Thyroid gland (tissue), 4 donors: ENCODE data around the gene FRMD4A. TPM values are rescaled to one million over a fixed set of nuclear protein-coding genes. Genes with fewer than 3 reads are reported as not detected.

ENCODE experiments used
- DNase-seq, 2 donors: peaks; one replicate each; pipeline ENCODE4 v3.0.0-alpha.2; 2019
- H3K27ac ChIP-seq, 3 donors: fragments of 200-600 bp; sonication (generic); 1 replicate in 2 of 3; 2 replicates in 1 of 3; pipeline ENCODE4 v1.5.1; 2016 to 2019; ENCODE audit warnings: mild to moderate bottlenecking in 1 of 3, moderate library complexity in 1 of 3
- H3K27me3 ChIP-seq: fragments of 200-600 bp; sonication (generic); one replicate; pipeline ENCODE4 v1.5.1; 2019
- H3K36me3 ChIP-seq, 2 donors: fragments of 200-600 bp; sonication (generic); one replicate each; pipeline ENCODE4 v1.5.1; 2016 to 2019
- H3K4me1 ChIP-seq, 2 donors: fragments of 200-600 bp; sonication (generic); one replicate each; pipeline ENCODE4 v1.5.1; 2017 to 2019
- H3K4me3 ChIP-seq, 3 donors: fragments of 200-600 bp; sonication (generic); replicated peaks in 1 of 3; 1 replicate in 2 of 3; 2 replicates in 1 of 3; pipeline ENCODE4 v1.5.1; 2016; ENCODE audit warnings: mild to moderate bottlenecking in 1 of 3
- H3K9me3 ChIP-seq: fragments of 200-600 bp; sonication (generic); one replicate; pipeline ENCODE4 v1.5.1; 2017
- POLR2A ChIP-seq, 2 donors: fragments of 450-650 bp; IDR thresholded peaks; one replicate each; pipeline ENCODE4 v1.6.1; 2017; ENCODE audit warnings: antibody characterized with exemption in 2 of 2, mild to moderate bottlenecking in 2 of 2, moderate library complexity in 1 of 2
- WGBS, 2 donors: methylation state at CpG; one replicate each; pipeline ENCODE4 v1.1.5; 2017; 5-methylcytosine and 5-hydroxymethylcytosine counted together
- intact Hi-C: fragments of 100-400 bp; cut with DNase I; formaldehyde crosslinking; loops from one replicate; pipeline ENCODE4 v1.15.1; 2023
- total RNA-seq, 4 donors: library from RNA; depleted of rRNA; stranded (reverse); fragments of >200 nt; gene quantifications; one replicate each; pipeline ENCODE4 v1.2.3, GENCODE V29; 2016
- TF ChIP-seq, protein P1 (sequence below), 6 experiments: fragments of 200-600 bp in 3 of 6; fragments of 450-650 bp in 3 of 6; sonication (generic) in 3 of 6; IDR thresholded peaks; one replicate each; pipeline ENCODE4 v1.5.1; 2016 to 2019; ENCODE audit warnings: antibody characterized with exemption in 6 of 6, mild to moderate bottlenecking in 2 of 6, inconsistent platforms in 1 of 6, moderate library complexity in 1 of 6

The FRMD4A gene
- total RNA-seq, 4 donors from 2014 or later, result 10.6 to 18.6 (median 16.3) TPM

DNA sequence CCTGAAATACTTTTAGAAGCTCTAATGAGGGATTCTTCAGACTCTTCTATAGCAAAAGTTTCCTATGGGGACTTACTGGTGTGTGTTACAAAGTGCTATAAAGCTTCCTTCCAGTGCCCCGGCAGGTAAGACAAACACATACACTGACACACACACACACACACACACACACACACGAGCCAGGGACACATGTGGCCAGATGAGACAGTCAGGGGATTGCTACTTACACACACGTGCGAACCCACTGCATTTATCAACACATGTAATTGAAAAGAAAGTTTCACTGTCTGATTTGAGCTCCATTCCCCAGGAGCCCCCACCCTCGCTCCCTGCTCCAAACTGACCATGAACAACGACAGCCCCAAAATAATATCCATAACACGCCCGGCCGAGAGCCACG is 624.1 kb downstream of the FRMD4A start:
- intact Hi-C loops, result no loop called here
- no peaks in the 10 kb centered on the region for H3K36me3 ChIP-seq
- H3K4me3 ChIP-seq, result peak overlapping the region in 2 of 3 donors; percentile 20 to 42
- peaks cover 27 to 48% of the 10 kb centered on the region in 2 donors for H3K4me1 ChIP-seq
- WGBS, 2 donors, result 26 to 44% methylated on average over 10 of the region's 10 CpGs
- TF ChIP-seq, protein P1, sequence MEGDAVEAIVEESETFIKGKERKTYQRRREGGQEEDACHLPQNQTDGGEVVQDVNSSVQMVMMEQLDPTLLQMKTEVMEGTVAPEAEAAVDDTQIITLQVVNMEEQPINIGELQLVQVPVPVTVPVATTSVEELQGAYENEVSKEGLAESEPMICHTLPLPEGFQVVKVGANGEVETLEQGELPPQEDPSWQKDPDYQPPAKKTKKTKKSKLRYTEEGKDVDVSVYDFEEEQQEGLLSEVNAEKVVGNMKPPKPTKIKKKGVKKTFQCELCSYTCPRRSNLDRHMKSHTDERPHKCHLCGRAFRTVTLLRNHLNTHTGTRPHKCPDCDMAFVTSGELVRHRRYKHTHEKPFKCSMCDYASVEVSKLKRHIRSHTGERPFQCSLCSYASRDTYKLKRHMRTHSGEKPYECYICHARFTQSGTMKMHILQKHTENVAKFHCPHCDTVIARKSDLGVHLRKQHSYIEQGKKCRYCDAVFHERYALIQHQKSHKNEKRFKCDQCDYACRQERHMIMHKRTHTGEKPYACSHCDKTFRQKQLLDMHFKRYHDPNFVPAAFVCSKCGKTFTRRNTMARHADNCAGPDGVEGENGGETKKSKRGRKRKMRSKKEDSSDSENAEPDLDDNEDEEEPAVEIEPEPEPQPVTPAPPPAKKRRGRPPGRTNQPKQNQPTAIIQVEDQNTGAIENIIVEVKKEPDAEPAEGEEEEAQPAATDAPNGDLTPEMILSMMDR (IDR thresholded peaks at IDR 0.05), result no peak
- TF ChIP-seq POLR2A (IDR thresholded peaks at IDR 0.05), result no peak
- H3K27me3 ChIP-seq, result no peaks in the 10 kb centered on the region
- peak in 1 of 2 donors; percentile 27 for DNase-seq
- peak overlapping the region; percentile 61 to 81 (median 71) for H3K27ac ChIP-seq
- H3K9me3 ChIP-seq, result no peaks in the 10 kb centered on the region

DNA sequence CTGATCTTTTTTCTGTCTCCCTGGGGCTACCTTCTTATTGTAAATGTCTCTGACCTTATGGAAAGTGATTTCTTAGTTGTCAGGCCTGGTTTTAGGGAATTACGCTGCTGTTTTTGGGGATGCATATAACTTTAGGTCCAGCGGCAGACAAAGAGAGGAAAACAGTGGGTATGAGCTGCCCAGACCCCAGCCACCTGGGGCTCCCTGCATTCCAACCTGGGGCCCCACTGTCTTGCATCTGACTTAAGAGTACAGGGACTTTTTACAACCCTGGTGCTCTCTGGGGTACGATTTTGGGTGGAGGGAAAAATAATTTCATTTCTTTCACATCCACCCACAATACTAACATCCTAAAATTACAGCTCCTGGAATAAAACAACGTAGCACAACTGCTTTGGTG is 624.5 kb downstream of the FRMD4A start:
- no peak overlapping the region for H3K4me3 ChIP-seq
- H3K36me3 ChIP-seq, result no peaks in the 10 kb centered on the region
- peak overlapping the region in 2 of 3 donors; percentile 4 to 71 for H3K27ac ChIP-seq
- H3K9me3 ChIP-seq, result no peaks in the 10 kb centered on the region
- no peaks in the 10 kb centered on the region for H3K27me3 ChIP-seq
- TF ChIP-seq POLR2A (IDR thresholded peaks at IDR 0.05), result no peak
- TF ChIP-seq, protein P1 (IDR thresholded peaks at IDR 0.05), result no peak
- intact Hi-C loops, result no loop called here
- peaks cover 24 to 44% of the 10 kb centered on the region in 2 donors for H3K4me1 ChIP-seq
- DNase-seq, result no peak
- WGBS, 2 donors, result 70 to 75% methylated on average over 4 of the region's 4 CpGs

DNA sequence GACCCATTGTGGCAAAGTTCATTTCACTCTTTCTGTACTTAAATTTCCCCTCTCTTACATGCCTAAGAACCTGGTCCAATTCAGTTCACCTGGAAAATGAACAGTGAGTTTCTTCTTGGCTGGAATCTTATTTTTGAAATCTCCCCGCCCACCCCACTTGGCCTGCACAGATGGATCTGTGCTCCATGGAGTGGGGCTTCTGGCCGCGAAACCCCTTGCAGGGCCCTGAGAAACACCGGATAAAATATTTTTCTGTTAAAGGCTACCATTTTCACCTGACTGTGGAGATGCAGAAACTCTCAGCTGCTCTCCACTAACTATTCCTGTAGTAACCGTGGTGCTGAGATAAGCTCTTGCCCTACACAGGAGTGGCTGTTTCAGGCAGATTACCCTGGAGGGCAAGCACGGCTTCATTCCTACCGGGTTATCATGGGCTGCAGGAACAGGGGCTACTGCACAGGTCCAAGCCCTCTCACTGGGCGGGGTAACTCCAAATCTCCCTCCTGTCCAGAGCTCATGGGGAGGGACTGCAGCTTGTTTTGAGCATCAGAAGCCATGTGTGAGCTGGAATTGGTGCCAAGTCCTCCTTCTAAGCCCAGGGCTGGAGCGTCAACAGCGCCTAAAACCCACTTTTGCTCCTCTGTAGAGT is 625.1 kb downstream of the FRMD4A start:
- no peak for DNase-seq
- Histone ChIP-seq H3K9me3 (no peaks in the 10 kb centered on the region), H3K27me3 (no peaks in the 10 kb centered on the region), H3K4me1 (peaks cover 19 to 43% of the 10 kb centered on the region in 2 donors), H3K4me3 (no peak overlapping the region), H3K36me3 (no peaks in the 10 kb centered on the region), H3K27ac (no peak overlapping the region)
- intact Hi-C loops, result no loop called here
- 78 to 80% methylated on average over 10 of the region's 10 CpGs for WGBS, 2 donors
- TF ChIP-seq POLR2A (IDR thresholded peaks at IDR 0.05), result no peak
- TF ChIP-seq, protein P1 (IDR thresholded peaks at IDR 0.05), result no peak

DNA sequence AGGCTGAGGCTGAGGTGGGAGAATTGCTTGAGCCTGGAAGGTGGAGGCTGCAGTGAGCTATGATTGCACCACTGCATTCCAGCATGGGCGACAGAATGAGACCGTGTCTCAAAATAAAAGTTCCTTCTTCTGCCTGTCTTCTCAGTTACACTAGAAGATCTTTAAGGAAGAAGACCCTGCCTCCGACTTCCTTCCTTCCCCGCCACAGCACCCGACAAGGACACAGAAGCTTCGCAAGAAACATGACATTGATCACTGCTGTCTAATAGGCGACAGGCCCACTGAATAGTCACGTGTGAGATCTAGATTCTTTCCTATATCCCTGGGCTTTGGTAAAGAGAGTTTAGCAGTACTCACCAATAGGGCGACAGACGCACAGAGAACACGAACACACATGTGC is 625.8 kb downstream of the FRMD4A start:
- WGBS, 2 donors, result 78 to 83% methylated on average over 11 of the region's 11 CpGs
- TF ChIP-seq POLR2A (IDR thresholded peaks at IDR 0.05), result no peak
- TF ChIP-seq, protein P1 (IDR thresholded peaks at IDR 0.05), result no peak
- H3K4me3 ChIP-seq, result no peak overlapping the region
- no peaks in the 10 kb centered on the region for H3K27me3 ChIP-seq
- no peaks in the 10 kb centered on the region for H3K36me3 ChIP-seq
- DNase-seq, result no peak
- intact Hi-C loops, result no loop called here
- H3K9me3 ChIP-seq, result no peaks in the 10 kb centered on the region
- peaks cover 14 to 37% of the 10 kb centered on the region in 2 donors for H3K4me1 ChIP-seq
- H3K27ac ChIP-seq, result no peak overlapping the region

DNA sequence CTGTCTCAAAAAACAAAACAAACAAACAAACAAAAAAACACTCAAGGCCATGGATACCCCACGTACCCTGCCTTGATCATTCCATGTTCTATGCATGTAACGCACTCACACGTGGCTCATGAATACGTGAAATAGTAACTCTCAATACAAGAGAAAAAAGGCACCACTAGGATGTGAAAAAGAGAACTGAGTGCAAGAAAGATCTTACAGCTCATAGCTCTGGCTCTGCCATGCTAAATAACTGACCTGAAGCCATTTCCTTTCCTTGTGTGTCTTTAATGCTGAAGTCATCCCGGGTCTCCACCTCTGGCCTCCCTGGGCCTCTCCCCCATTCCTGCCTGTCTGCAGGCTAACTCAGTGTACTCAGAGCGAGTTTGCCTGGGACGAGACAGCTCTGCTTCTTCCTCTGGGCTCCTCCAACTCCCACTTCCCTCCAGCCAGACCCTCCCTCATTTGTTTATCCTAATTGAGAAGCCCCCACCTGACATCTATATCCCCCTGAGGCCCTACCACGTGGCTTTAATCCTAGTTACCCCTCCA is 626.7 kb downstream of the FRMD4A start:
- H3K9me3 ChIP-seq, result no peaks in the 10 kb centered on the region
- no peak overlapping the region for H3K4me3 ChIP-seq
- DNase-seq, result no peak
- no peak for TF ChIP-seq POLR2A (IDR thresholded peaks at IDR 0.05)
- TF ChIP-seq, protein P1 (IDR thresholded peaks at IDR 0.05), result no peak
- intact Hi-C loops, result no loop called here
- no peak overlapping the region for H3K27ac ChIP-seq
- WGBS, 2 donors, result 79 to 83% methylated on average over 8 of the region's 8 CpGs
- H3K4me1 ChIP-seq, result peaks cover 11 to 28% of the 10 kb centered on the region in 2 donors
- H3K27me3 ChIP-seq, result no peaks in the 10 kb centered on the region
- no peaks in the 10 kb centered on the region for H3K36me3 ChIP-seq
